GM18867 (cell line): ENCODE results near the gene PPM1M.
A peak's percentile ranks its signal among the peaks of the same experiment; 100 is the strongest.
"Not testable (repeated sequence)": the region's sequence is repeated elsewhere in the genome, so short reads cannot be mapped to it uniquely, and the experiment has no call there.

Experiments
- ATAC-seq: cut with Tn5 transposase; IDR thresholded peaks from one replicate; pipeline ENCODE4 v1.9.1; 2021; ENCODE audit warnings: mild to moderate bottlenecking, moderate library complexity; ENCODE audit not compliant: unreplicated experiment

The PPM1M gene

GRCh38 chr3:52246264-52246620 lies 683 bp downstream of the PPM1M start:
- ATAC-seq, result peak; percentile 6

GRCh38 chr3:52246728-52247408 lies 1.3 kb downstream of the PPM1M start:
- no peak for ATAC-seq

GRCh38 chr3:52247409-52248164 lies 2.0 kb downstream of the PPM1M start:
- ATAC-seq, result no peak

- no peak for ATAC-seq
Measured at GRCh38 chr3:52248165-52248541, 2.6 kb downstream of the PPM1M start.

- no peak for ATAC-seq
Measured at GRCh38 chr3:52248816-52249547, 3.4 kb downstream of the PPM1M start.

- ATAC-seq, result no peak
Measured at GRCh38 chr3:52249683-52250082, 4.1 kb downstream of the PPM1M start.

GRCh38 chr3:52250122-52250521 lies 4.6 kb downstream of the PPM1M start:
- no peak for ATAC-seq

- ATAC-seq, result peak; percentile 91
Measured at GRCh38 chr3:52253314-52254304, 8.1 kb downstream of the PPM1M start.

GRCh38 chr3:52254608-52255007 lies 9.0 kb downstream of the PPM1M start:
- no peak for ATAC-seq

GRCh38 chr3:52256159-52256558 lies 10.6 kb downstream of the PPM1M start:
- no peak for ATAC-seq

- ATAC-seq, result no peak
Measured at GRCh38 chr3:52256622-52257021, 11.1 kb downstream of the PPM1M start.

GRCh38 chr3:52257911-52258310 lies 12.4 kb downstream of the PPM1M start:
- ATAC-seq, result no peak

GRCh38 chr3:52259035-52259434 lies 13.5 kb downstream of the PPM1M start:
- ATAC-seq, result no peak

- ATAC-seq, result no peak
Measured at GRCh38 chr3:52259448-52259847, 13.9 kb downstream of the PPM1M start.

- no peak for ATAC-seq
Measured at GRCh38 chr3:52262447-52262846, 16.9 kb downstream of the PPM1M start.

- no peak for ATAC-seq
Measured at GRCh38 chr3:52265387-52265786, 19.8 kb downstream of the PPM1M start.

- ATAC-seq, result no peak
Measured at GRCh38 chr3:52268036-52268435, 22.5 kb downstream of the PPM1M start.

GRCh38 chr3:52269776-52270175 lies 24.2 kb downstream of the PPM1M start:
- no peak for ATAC-seq

- no peak for ATAC-seq
Measured at GRCh38 chr3:52270252-52270754, 24.7 kb downstream of the PPM1M start.

- ATAC-seq, result not testable (repeated sequence)
Measured at GRCh38 chr3:52272172-52272571, 26.6 kb downstream of the PPM1M start.

- ATAC-seq, result no peak
Measured at GRCh38 chr3:52272831-52273230, 27.3 kb downstream of the PPM1M start.
